ENCODE measurements around the gene RAD51B. TPM values are rescaled to one million over a fixed set of nuclear protein-coding genes. Genes with fewer than 3 reads are reported as not detected.
A peak's percentile ranks its signal among the peaks of the same experiment; 100 is the strongest.

The RAD51B gene
- total and polyA plus RNA-seq, 2 experiments from 2014 or later, result 11.7 to 17.8 TPM

GRCh38 chr14:68645371-68645770 is 825.8 kb downstream of the RAD51B start:
- Histone ChIP-seq H3K4me3 (no peak overlapping the region), H3K9me3 (ENCODE audit: low read depth) (no peaks in the 10 kb centered on the region), H3K36me3 (no peaks in the 10 kb centered on the region), H3K4me1 (ENCODE audit: low read depth) (peaks cover 8% of the 10 kb centered on the region), H3K27me3 (no peaks in the 10 kb centered on the region), H3K27ac (no peak overlapping the region)
- no peak for TF ChIP-seq CTCF (IDR thresholded peaks at IDR 0.05; ENCODE audit: low read depth, low read length)
- DNase-seq (ENCODE audit: low read depth in 1 of 2, low spot score in 1 of 2), result no peak

GRCh38 chr14:68649476-68650189 is 830.1 kb downstream of the RAD51B start:
- no peak for DNase-seq (ENCODE audit: low read depth in 1 of 2, low spot score in 1 of 2)
- no peaks in the 10 kb centered on the region for H3K36me3 ChIP-seq
- no peak for TF ChIP-seq CTCF (IDR thresholded peaks at IDR 0.05; ENCODE audit: low read depth, low read length)
- peaks cover 24% of the 10 kb centered on the region for H3K4me1 ChIP-seq (ENCODE audit: low read depth)
- no peak overlapping the region for H3K4me3 ChIP-seq
- H3K9me3 ChIP-seq (ENCODE audit: low read depth), result no peaks in the 10 kb centered on the region
- H3K27me3 ChIP-seq, result no peaks in the 10 kb centered on the region
- H3K27ac ChIP-seq, result no peak overlapping the region

- no peaks in the 10 kb centered on the region for H3K9me3 ChIP-seq (ENCODE audit: low read depth)
- DNase-seq (ENCODE audit: low read depth in 1 of 2, low spot score in 1 of 2), result peak in 1 of 2 donors; percentile 41
- no peaks in the 10 kb centered on the region for H3K36me3 ChIP-seq
- H3K4me1 ChIP-seq (ENCODE audit: low read depth), result peaks cover 32% of the 10 kb centered on the region
- no peak overlapping the region for H3K27ac ChIP-seq
- H3K27me3 ChIP-seq, result no peaks in the 10 kb centered on the region
- no peak for TF ChIP-seq CTCF (IDR thresholded peaks at IDR 0.05; ENCODE audit: low read depth, low read length)
- H3K4me3 ChIP-seq, result no peak overlapping the region
These were observed 830.9 kb downstream of the RAD51B start for GRCh38 chr14:68650404-68650994.

- Histone ChIP-seq H3K4me3 (no peak overlapping the region), H3K4me1 (ENCODE audit: low read depth) (peaks cover 36% of the 10 kb centered on the region), H3K27ac (peak overlapping the region; percentile 71), H3K27me3 (no peaks in the 10 kb centered on the region), H3K36me3 (no peaks in the 10 kb centered on the region), H3K9me3 (ENCODE audit: low read depth) (no peaks in the 10 kb centered on the region)
- DNase-seq (ENCODE audit: low read depth in 1 of 2, low spot score in 1 of 2), result no peak
- TF ChIP-seq CTCF (IDR thresholded peaks at IDR 0.05; ENCODE audit: low read depth, low read length), result no peak
These were observed 831.5 kb downstream of the RAD51B start for GRCh38 chr14:68651075-68651474.

- Histone ChIP-seq H3K4me3 (no peak overlapping the region), H3K4me1 (ENCODE audit: low read depth) (peaks cover 34% of the 10 kb centered on the region), H3K9me3 (ENCODE audit: low read depth) (no peaks in the 10 kb centered on the region), H3K27ac (peak overlapping the region; percentile 71), H3K36me3 (no peaks in the 10 kb centered on the region), H3K27me3 (no peaks in the 10 kb centered on the region)
- no peak for DNase-seq (ENCODE audit: low read depth in 1 of 2, low spot score in 1 of 2)
- no peak for TF ChIP-seq CTCF (IDR thresholded peaks at IDR 0.05; ENCODE audit: low read depth, low read length)
These were observed 832.3 kb downstream of the RAD51B start for GRCh38 chr14:68651652-68652432.
